ENCODE measurements around the gene SLC16A6. TPM values are rescaled to one million over a fixed set of nuclear protein-coding genes. Genes with fewer than 3 reads are reported as not detected.

Gene SLC16A6
- total RNA-seq, 1 donor from 2014 or later: 11.0 TPM

GRCh38 chr17:68327823-68328557, 37.1 kb upstream of the SLC16A6 start:
- ATAC-seq (ENCODE audit: low read depth) (no peak), DNase-seq (no peak)
- intact Hi-C loops (cut with micrococcal nuclease): no loop called here
- Mint-ChIP-seq H3K9me3 (peaks cover 13% of the 10 kb centered on the region), H3K4me1 (no peaks in the 10 kb centered on the region), H3K27me3 (peaks cover 5% of the 10 kb centered on the region), H3K27ac (no peak overlapping the region), H3K36me3 (ENCODE audit: low read depth) (no peaks in the 10 kb centered on the region), H3K4me3 (no peak overlapping the region)
- no peak for TF ChIP-seq CTCF (IDR thresholded peaks at IDR 0.05)
- ChIA-PET POLR2A (no interaction called here), CTCF (no interaction called here)

- no peaks in the 10 kb centered on the region for H3K4me1 Mint-ChIP-seq
- ATAC-seq (ENCODE audit: low read depth) (no peak), DNase-seq (no peak)
- H3K9me3 Mint-ChIP-seq: peaks cover 6% of the 10 kb centered on the region
- CTCF ChIA-PET: no interaction called here
- no peak for TF ChIP-seq CTCF (IDR thresholded peaks at IDR 0.05)
- H3K27ac Mint-ChIP-seq: no peak overlapping the region
- POLR2A ChIA-PET: interaction anchor here (0.6 kb wide), 1 partner anchor 35 kb away, joined by 3 read pairs; no protein-coding TSS in a partner anchor
- H3K27me3 Mint-ChIP-seq: peaks cover 5% of the 10 kb centered on the region
- no peak overlapping the region for H3K4me3 Mint-ChIP-seq
- H3K36me3 Mint-ChIP-seq (ENCODE audit: low read depth): no peaks in the 10 kb centered on the region
- intact Hi-C loops (cut with micrococcal nuclease): no loop called here
Measured at GRCh38 chr17:68326681-68327080, 35.8 kb upstream of the SLC16A6 start.

- no peaks in the 10 kb centered on the region for H3K36me3 Mint-ChIP-seq (ENCODE audit: low read depth)
- H3K4me3 Mint-ChIP-seq: no peak overlapping the region
- no peak for TF ChIP-seq CTCF (IDR thresholded peaks at IDR 0.05)
- H3K27ac Mint-ChIP-seq: no peak overlapping the region
- POLR2A ChIA-PET: no interaction called here
- H3K4me1 Mint-ChIP-seq: no peaks in the 10 kb centered on the region
- DNase-seq (no peak), ATAC-seq (ENCODE audit: low read depth) (no peak)
- intact Hi-C loops (cut with micrococcal nuclease): no loop called here
- CTCF ChIA-PET: no interaction called here
- H3K27me3 Mint-ChIP-seq: peaks cover 5% of the 10 kb centered on the region
- peaks cover 4% of the 10 kb centered on the region for H3K9me3 Mint-ChIP-seq
Measured at GRCh38 chr17:68325961-68326360, 35.0 kb upstream of the SLC16A6 start.

- no peak for DNase-seq
- no peak for ATAC-seq (ENCODE audit: low read depth)
- H3K36me3 Mint-ChIP-seq (ENCODE audit: low read depth): no peaks in the 10 kb centered on the region
- TF ChIP-seq CTCF (IDR thresholded peaks at IDR 0.05): no peak
- no peaks in the 10 kb centered on the region for H3K9me3 Mint-ChIP-seq
- H3K4me3 Mint-ChIP-seq: no peak overlapping the region
- POLR2A ChIA-PET: no interaction called here
- H3K27me3 Mint-ChIP-seq: peaks cover 8% of the 10 kb centered on the region
- H3K27ac Mint-ChIP-seq: no peak overlapping the region
- CTCF ChIA-PET: no interaction called here
- peaks cover 6% of the 10 kb centered on the region for H3K4me1 Mint-ChIP-seq
- intact Hi-C loops (cut with micrococcal nuclease): no loop called here
Measured at GRCh38 chr17:68324654-68325336, 33.9 kb upstream of the SLC16A6 start.

- intact Hi-C loops (cut with micrococcal nuclease): no loop called here
- POLR2A ChIA-PET: no interaction called here
- Mint-ChIP-seq H3K4me1 (peaks cover 13% of the 10 kb centered on the region), H3K4me3 (no peak overlapping the region), H3K36me3 (ENCODE audit: low read depth) (no peaks in the 10 kb centered on the region), H3K9me3 (no peaks in the 10 kb centered on the region), H3K27ac (no peak overlapping the region), H3K27me3 (peaks cover 8% of the 10 kb centered on the region)
- no peak for DNase-seq
- ATAC-seq (ENCODE audit: low read depth): no peak
- no peak for TF ChIP-seq CTCF (IDR thresholded peaks at IDR 0.05)
- CTCF ChIA-PET: no interaction called here
Measured at GRCh38 chr17:68324114-68324513, 33.2 kb upstream of the SLC16A6 start.
